GM23248 (cell line): ENCODE data around the gene MVP.

Source experiments
- EZH2 ChIP-seq: fragments of 200-600 bp; sonication (generic); IDR thresholded peaks from 2 replicates; pipeline ENCODE4 v1.6.1; 2018; ENCODE audit warnings: antibody characterized with exemption, mild to moderate bottlenecking; ENCODE audit not compliant: insufficient read depth, poor library complexity, severe bottlenecking
- EZH2phosphoT487 ChIP-seq: fragments of 200-600 bp; sonication (generic); IDR thresholded peaks from 2 replicates; pipeline ENCODE4 v1.6.1; 2018; ENCODE audit warnings: antibody characterized with exemption, moderate library complexity, mild to moderate bottlenecking, low read depth; ENCODE audit not compliant: insufficient read depth

DNA sequence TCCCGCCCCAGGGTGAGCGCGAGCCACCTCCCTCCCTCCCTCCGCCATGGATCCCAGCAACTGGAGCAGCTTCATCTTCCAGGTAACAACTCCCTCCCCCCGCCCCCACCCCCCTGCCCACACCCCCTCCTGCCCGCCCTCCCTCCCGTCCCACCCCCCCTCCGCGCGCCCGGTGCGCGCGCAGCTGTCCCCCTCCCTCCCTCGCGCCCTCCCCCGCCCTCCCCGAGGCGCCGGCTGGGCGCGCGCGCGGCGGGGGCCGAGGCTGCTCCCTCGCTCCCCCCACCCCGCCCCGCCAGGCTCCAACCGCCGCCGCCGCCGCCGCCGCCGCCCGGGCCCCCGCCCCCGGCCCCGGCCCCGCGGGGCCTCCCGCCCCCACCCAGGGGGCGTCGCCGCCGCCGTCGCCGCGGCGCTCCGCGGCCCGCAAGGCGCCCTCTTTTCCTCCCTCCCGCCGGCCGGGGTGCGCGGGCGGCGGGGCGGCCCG lies 14.1 kb upstream of the MVP start, which contains the start of gene MAZ:
- TF ChIP-seq EZH2 = no peak
- no peak for TF ChIP-seq EZH2phosphoT487
